KOPT-K1 (cell line): ENCODE measurements around the gene MAB21L4.

Experiments
- H3K27ac ChIP-seq: fragments of 200-600 bp; sonication (generic); 2 replicates; pipeline ENCODE4 v1.5.1; 2016; ENCODE audit warnings: antibody characterized with exemption, mild to moderate bottlenecking, low read depth, low read length; ENCODE audit not compliant: poor library complexity, severe bottlenecking
- H3K36me3 ChIP-seq: fragments of 200-600 bp; sonication (generic); 2 replicates; pipeline ENCODE4 v1.5.1; 2017; ENCODE audit warnings: antibody characterized with exemption, mild to moderate bottlenecking, low read length, moderate library complexity; ENCODE audit not compliant: insufficient read depth
- H3K9me3 ChIP-seq: fragments of 200-600 bp; sonication (generic); 2 replicates; pipeline ENCODE4 v1.5.1; 2017; ENCODE audit warnings: antibody characterized with exemption, low read length, mild to moderate bottlenecking; ENCODE audit not compliant: insufficient read depth, poor library complexity, severe bottlenecking

The MAB21L4 gene

DNA sequence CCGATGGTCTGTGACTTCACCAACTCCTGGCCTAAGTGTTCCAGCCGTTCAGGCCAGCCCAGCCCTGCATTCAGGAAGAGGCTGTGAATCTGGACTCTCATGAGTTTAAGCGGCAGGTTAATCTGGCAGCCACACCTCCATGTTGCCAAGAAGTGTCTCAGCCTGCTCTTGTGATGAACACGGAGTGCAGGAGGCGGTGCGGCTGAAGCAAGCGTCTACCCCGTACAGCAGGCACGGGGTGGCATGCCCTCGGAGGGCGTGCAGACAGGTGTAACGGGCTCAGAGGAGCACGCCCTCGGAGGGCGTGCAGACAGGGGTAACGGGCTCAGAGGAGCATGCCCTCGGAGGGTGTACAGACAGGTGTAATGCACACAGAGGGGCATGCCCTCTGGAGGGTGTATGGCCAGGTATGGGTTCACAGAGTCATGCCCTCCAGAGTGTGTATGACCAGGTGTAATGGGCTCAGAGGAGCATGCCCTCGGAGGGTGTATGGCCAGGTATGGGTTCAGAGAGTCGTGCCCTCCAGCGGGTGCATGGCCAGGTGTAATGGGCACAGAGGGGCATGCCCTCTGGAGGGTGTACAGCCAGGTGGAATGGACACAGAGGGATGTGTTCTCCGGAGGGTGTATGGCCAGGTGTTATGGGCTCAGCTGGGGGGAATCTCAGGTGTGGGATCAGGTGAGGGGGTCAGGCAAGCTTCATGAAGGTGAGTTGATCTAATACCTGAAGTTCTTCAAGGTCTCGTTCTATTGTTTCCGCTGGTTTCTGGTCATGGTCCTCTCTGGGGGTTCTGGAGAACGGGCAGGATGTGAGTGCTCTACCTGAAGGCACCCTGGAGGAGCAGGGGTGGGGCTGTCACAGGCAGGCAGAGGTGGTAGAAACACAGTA lies 32.8 kb upstream of the MAB21L4 start:
- Histone ChIP-seq H3K27ac (no peak overlapping the region), H3K9me3 (no peaks in the 10 kb centered on the region), H3K36me3 (no peaks in the 10 kb centered on the region)

DNA sequence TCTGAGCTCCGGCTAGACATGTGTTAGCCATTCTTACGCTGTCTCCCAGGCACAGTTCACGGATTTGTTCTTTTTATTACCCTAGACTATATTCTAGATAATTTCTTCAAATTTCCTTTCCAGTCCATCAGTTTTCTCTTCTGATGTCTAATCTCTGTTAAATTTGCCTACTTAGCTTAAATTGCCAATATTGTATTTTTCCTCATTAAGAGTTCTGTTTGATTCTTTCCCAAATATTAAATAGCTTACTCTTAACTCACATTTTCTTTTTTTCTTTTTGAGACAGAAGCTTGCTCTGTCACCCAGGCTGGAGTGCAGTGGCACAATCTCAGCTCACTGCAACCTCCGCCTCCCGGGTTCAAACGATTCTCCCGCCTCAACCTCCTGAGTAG lies 31.4 kb upstream of the MAB21L4 start:
- H3K9me3 ChIP-seq = no peaks in the 10 kb centered on the region
- H3K27ac ChIP-seq = no peak overlapping the region
- H3K36me3 ChIP-seq = no peaks in the 10 kb centered on the region

DNA sequence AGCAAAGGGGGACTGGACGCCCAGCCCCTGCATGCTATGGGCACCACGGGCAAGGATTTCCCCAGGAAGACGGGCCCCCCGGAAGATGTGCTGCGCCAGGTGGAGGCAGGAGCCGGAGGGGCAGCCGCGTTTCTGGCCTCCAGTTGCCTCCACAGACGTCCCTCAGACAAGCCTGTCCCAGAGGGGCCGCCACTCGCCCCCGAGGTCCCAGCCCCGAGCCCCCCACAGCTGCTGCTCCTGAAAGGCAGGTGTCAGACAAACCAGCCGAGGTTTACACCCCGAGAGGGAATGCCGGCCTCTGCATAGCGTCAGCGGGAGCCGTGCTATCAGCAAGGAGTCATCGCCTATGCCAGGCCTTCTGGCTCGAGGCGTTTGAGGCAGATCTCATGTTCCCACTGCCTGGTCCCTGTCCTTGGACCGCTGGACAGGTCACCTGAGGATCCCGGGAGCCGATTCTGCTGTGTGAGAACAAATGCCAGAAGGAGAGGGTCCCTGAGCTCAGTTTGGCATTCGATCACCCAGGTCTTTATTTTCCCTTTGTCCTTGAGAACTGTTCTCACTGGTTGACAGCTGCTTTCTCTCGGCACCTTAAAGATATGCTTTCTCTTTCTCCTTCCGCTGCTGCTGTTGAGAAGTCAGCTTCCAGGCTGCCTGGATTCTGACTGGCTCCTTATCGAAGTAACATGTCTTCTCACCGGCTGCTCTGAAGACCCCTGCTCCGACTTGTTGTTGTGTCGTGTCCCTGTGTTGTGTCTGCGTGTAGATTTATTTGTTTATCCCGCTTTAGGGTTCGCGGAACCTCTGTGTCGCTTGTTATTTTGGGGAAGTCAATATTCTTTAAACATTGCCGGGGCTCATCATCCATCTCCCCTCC lies 30.8 kb upstream of the MAB21L4 start:
- Histone ChIP-seq H3K27ac (no peak overlapping the region), H3K36me3 (no peaks in the 10 kb centered on the region)

DNA sequence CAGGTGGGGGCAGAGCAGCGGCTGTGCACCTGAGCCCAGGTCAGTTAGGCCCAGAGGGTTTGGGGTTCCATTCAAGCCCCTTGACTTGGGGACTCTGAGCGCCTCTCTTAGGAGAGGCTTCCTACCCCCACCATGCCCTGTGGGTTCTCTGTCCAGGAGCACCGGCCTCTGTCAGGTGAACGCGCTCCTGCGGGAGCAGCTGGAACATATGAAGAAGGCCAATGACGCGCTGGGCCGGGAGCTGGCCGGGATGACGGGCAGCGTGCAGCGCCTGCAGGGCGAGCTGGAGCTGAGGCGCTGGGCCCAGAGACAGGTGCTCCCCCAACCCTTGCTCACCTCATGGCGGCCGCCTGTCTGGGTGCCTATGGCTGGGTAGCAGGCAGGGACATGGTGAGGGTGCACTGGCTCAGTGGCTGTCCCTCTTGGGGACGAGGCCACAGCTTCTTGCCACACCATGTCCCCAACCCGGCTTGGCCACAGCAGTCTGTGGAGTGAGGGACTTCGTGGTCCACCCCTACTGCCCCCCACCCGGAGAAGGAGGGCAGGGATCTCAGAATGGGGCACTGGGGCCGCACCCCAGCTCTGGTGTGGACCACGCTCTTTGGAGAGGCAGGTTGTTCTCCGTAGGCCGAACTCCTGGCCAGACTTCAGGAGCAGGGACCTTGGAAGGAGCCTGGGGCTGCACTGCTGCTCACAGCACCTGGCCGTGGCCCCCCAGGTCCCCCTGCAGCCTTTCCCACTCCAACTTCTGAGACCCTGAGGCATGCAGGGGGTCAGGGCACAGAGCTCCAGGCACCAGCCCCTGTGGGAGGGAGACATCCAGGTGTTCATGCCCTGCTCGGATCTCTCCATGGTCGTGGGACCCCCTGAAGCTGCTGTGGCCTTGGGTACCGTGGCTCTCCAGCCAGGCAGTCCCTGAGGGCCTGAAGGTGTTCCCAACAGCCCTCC lies 29.9 kb upstream of the MAB21L4 start:
- no peaks in the 10 kb centered on the region for H3K9me3 ChIP-seq
- H3K36me3 ChIP-seq = no peaks in the 10 kb centered on the region

More for the DNA sequence above, 30.8 kb upstream of the MAB21L4 start:
- H3K9me3 ChIP-seq = no peaks in the 10 kb centered on the region

DNA sequence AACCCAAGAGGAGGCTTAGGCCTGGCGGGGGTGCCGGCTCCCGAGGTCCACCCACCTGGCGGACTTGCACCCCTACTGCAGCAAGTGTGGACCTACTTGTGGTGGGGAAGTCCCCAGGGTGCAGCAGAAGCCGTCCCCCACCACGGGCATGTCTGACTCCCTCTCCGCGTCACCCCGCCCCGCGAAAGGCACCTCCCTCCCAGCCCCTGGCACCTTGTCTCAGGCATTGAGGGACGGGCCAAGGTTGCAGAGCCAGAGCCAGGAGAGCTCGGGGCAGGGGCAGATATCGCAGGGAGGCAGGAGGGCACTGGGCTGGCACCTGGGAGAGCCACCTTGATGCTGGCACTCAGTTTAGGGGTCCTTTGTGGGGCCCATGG lies 29.2 kb upstream of the MAB21L4 start:
- Histone ChIP-seq H3K27ac (no peak overlapping the region), H3K36me3 (no peaks in the 10 kb centered on the region), H3K9me3 (no peaks in the 10 kb centered on the region)

More for the DNA sequence above, 29.9 kb upstream of the MAB21L4 start:
- H3K27ac ChIP-seq = no peak overlapping the region

DNA sequence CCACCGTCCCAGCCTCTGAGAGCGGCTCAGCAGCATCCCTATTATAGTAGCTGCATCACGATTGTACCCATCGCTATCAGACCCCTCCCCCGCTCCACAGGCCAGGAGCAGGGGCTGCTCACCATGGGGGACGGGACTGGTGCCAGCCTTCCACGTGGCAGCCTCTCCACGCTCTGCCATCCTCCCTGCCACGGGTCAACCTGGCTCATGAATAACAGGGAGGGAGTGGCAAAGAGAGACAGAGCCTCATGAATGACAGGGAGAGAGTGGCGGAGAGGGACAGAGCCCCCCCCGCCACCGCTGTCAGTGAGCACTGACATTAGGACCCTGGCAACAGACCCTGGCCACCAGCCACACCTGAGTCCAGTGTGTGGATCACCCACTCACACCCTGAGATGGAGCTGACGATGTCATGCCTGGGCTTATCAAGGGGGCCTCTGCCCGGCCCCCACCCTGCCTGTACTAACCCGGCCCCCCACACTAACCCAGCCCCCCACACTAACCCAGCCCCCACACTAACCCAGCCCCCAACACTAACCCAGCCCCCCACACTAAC lies 27.1 kb upstream of the MAB21L4 start:
- Histone ChIP-seq H3K9me3 (no peaks in the 10 kb centered on the region), H3K36me3 (no peaks in the 10 kb centered on the region), H3K27ac (no peak overlapping the region)

DNA sequence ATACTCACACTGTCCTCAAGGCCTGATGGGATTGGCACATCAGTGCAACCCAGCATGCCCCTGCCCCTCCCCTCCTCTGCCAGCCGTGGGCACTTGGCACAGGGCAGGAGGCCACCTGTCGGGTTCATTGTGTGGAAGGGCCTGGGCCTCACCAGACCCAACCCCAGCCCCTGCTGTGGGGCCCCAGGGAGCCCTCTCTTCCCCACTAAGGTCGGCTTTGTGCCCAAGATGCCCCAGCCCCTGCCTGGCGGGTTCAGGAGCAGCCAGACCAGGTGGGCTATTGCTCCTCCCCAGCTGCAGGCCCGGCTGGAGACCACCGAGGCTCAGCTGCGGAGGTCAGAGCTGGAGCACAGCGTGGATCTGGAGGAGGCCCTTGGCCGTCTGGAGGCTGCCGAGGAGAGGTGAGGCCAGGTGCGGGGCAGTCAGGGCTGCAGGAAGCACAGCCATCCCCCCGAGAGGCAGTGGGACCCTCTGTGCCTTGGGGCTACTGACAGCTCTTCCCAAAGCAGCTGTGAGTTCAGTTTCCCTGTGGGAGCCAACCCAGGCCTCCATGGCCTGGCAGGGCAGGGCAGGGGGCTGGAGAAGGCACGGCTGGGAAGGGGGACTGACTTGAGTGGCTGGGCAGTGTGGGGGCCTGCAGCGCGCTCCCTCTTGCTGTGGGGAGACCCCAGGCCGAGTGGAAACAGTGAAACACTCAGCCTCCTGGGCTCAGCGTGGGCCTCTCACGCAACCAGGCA lies 26.5 kb upstream of the MAB21L4 start:
- H3K9me3 ChIP-seq = no peaks in the 10 kb centered on the region
- no peak overlapping the region for H3K27ac ChIP-seq
- no peaks in the 10 kb centered on the region for H3K36me3 ChIP-seq

DNA sequence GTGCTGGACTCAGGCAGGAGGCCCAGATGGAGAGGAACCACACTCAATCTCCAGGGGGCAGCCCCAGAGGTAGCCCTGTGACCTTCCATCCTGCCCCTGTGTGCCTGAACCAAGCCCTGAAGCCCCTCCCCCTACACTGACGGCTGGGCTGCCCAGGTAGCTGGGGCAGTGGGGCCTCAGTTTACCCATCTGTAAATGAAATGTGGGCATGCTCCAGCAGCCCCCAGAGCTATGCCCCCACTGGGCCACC lies 26.0 kb upstream of the MAB21L4 start:
- H3K9me3 ChIP-seq = no peaks in the 10 kb centered on the region
- H3K36me3 ChIP-seq = no peaks in the 10 kb centered on the region
- no peak overlapping the region for H3K27ac ChIP-seq

DNA sequence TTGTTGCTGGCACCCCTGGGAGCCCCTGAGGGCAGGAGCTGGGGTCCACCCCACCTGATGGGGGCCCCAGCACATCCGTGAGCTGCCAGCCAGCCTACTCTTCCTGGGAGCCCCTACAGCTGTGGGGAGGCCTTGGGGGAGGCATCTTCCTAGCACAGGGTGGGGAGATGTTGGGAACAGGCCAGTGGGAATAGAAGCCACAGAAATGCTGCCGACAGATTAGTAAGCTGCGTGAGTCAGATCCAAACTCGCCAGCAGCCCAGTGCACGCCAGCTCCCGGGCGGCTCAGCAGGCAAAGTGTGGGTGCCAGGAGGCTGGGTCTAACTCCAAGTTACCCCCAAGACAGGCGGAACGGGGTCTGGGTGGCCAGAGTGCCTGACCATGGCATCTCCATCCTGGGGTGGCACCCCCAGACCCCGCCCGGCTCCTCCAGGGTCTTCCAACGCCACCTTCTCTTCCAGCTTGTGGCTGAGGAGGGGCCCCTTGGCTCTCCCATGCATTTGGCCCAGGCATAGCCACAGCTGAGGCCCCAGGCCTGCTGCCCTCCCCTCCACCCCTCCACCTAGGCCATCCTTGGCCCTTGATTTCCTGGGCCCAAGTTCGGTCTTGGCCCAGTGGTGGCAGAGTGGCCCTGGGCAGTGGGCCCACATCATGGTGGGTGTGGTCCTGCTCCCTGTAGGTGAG lies 25.5 kb upstream of the MAB21L4 start:
- Histone ChIP-seq H3K27ac (no peak overlapping the region), H3K9me3 (no peaks in the 10 kb centered on the region), H3K36me3 (no peaks in the 10 kb centered on the region)

DNA sequence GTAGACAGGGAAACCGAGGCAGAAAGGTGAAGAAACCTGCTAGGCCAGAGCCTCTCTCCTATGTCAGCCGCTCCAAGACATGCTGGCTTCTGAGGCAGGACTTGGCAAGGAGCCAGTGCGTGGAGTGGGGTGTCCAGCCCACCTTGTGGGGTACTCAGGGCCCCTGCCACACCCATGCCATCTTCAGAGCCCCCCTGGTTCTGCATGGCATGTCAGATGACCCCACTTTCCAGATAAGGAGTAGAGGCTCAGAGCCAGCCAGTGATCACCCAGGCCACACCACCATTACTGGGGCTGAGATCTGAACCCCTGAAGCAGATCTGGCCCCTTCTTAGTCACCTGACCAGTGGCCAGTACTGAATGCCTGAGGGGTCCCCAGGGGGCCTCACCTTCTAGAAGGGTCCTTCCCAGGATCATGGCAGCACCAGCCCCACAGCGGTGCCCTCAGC lies 24.9 kb upstream of the MAB21L4 start:
- no peaks in the 10 kb centered on the region for H3K36me3 ChIP-seq
- H3K27ac ChIP-seq = no peak overlapping the region
- H3K9me3 ChIP-seq = no peaks in the 10 kb centered on the region

DNA sequence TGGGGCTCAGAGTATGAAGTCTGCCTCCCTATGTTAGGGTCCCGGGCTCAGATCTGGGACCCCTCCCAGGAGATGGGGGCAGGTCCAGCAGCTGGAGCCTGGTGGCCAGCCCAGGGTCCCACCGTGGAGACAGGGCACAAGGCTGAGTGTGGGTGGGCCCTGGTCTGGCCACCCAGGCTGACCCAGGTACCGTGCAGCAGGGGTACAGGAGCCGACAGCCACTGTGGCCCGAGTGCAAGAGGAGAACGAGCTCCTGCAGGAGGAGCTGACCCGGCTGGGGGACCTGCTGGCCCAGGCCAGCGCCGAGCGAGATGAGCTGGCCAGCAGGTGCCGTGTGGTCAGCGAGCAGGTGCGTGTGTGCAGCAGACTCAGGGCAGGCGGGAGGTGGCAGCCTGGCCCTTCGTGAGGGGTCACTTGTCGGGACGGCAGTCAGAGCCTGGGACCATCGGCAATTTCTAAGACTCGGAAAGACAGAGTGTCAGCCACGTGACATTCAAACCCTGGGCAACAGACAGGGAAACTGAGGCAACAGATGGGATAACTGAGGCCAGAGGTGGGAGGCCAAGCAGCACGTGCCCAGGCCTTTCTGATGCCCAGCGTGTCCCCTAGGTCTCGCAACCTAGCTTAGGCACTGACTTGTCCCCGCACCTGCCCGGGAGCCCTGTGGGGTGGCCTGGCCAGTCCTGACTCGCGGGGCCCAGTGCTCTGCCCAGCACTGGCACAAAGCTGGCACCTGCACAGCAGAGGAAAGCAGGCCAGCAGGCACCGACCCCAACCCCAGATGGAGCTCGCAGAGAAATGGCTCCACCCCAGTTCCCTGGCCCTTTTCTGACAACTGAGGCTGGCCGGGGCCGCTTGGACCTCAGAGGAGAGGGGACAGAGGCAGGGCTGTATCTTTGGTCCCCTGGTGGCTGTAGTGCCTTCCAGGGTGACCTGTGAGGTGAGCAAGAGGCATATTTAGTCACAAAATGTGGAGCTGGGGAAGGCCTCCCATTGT lies 24.1 kb upstream of the MAB21L4 start:
- H3K27ac ChIP-seq = no peak overlapping the region
- no peaks in the 10 kb centered on the region for H3K36me3 ChIP-seq

DNA sequence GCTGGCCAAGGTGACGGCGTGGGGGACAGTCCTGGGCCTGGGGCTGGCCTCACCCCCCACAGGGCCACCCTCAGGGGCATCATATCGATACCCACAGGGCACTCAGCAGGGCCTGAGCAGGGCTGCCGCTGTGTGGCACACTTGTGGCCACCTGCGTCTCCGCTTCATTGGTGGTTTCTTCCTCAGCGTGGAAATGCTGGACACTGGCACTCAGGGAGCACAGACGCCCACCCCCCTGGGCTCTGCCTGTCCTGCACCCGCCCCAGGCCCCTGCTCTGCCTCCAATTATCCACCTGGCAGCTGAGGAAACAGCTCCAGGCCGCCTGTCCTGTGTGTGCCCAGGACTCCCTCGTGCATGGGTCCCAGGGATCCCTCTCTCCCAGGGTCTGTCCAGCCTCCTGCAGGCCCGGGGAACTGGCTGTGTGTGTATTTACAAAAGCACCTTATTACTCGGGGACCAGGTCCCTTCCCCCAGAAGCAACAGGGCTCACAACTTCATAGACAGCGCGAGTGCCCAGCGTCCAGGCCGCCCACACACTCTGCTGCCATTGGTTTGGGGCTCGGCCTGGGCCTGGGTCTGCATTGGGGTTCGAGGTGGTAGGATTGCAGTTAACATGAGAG lies 23.3 kb upstream of the MAB21L4 start:
- Histone ChIP-seq H3K36me3 (no peaks in the 10 kb centered on the region), H3K27ac (no peak overlapping the region), H3K9me3 (no peaks in the 10 kb centered on the region)

More for the DNA sequence above, 24.1 kb upstream of the MAB21L4 start:
- H3K9me3 ChIP-seq = no peaks in the 10 kb centered on the region
